ENCODE data around the gene RTP1.
"Not testable (repeated sequence)": the region's sequence is repeated elsewhere in the genome, so short reads cannot be mapped to it uniquely, and the experiment has no call there.

Gene RTP1

GRCh38 chr3:187223799-187224198 lies 26.5 kb downstream of the RTP1 start:
- H3K4me3 ChIP-seq (ENCODE audit: low read depth, low read length) = no peak overlapping the region
- TF ChIP-seq CTCF (IDR thresholded peaks at IDR 0.05; ENCODE audit: borderline replicate concordance, insufficient read depth, low read depth, low read length) = no peak

- TF ChIP-seq CTCF (IDR thresholded peaks at IDR 0.05; ENCODE audit: borderline replicate concordance, insufficient read depth, low read depth, low read length) = no peak
- no peak overlapping the region for H3K4me3 ChIP-seq (ENCODE audit: low read depth, low read length)
Measured at GRCh38 chr3:187227658-187228258, 30.5 kb downstream of the RTP1 start.

GRCh38 chr3:187228740-187229139 lies 31.5 kb downstream of the RTP1 start:
- no peak overlapping the region for H3K4me3 ChIP-seq (ENCODE audit: low read depth, low read length)
- no peak for TF ChIP-seq CTCF (IDR thresholded peaks at IDR 0.05; ENCODE audit: borderline replicate concordance, insufficient read depth, low read depth, low read length)

- TF ChIP-seq CTCF (IDR thresholded peaks at IDR 0.05; ENCODE audit: borderline replicate concordance, insufficient read depth, low read depth, low read length) = no peak
- H3K4me3 ChIP-seq (ENCODE audit: low read depth, low read length) = no peak overlapping the region
Measured at GRCh38 chr3:187230011-187230410, 32.7 kb downstream of the RTP1 start.

DNA sequence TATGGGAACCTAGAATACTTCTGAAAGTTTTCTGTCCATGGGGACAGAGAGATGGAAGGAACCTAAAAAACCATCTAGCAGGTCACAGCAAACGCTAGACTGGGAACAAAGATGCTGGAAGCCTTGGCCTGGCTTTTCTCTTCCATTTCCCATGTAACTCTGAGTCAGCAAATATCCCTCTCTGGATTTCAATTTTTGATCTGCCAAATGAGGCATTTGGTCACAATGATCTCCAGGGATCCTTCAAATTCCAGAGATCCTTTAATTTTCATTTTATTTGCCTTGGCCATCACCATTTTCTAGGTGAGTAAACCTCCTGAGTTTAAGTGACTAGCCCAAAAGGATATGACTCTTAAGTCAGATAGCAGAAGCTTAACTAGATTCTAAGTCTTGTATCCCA lies 39.7 kb downstream of the RTP1 start:
- no peak overlapping the region for H3K4me3 ChIP-seq (ENCODE audit: low read depth, low read length)
- TF ChIP-seq CTCF (IDR thresholded peaks at IDR 0.05; ENCODE audit: borderline replicate concordance, insufficient read depth, low read depth, low read length) = no peak

DNA sequence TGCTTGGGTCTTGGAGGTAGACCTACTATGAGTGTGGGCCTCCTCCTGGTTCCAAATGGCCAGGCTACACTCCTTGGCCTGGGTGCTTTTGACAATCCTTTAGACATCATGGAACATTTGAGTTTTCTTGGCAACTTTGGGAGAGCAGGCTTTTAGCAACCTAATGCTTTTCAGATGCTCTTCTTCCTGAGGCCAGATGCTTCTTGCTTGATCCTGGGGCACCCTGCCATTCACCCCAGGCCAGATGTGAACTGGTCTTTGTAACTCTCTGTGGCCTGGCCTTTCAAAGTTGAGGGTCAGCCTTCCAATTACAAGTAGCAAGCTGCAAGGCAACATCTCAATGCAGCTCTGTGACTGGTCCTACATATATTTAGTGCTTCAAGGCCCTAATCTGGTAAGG lies 40.5 kb downstream of the RTP1 start:
- no peak overlapping the region for H3K4me3 ChIP-seq (ENCODE audit: low read depth, low read length)
- no peak for TF ChIP-seq CTCF (IDR thresholded peaks at IDR 0.05; ENCODE audit: borderline replicate concordance, insufficient read depth, low read depth, low read length)

DNA sequence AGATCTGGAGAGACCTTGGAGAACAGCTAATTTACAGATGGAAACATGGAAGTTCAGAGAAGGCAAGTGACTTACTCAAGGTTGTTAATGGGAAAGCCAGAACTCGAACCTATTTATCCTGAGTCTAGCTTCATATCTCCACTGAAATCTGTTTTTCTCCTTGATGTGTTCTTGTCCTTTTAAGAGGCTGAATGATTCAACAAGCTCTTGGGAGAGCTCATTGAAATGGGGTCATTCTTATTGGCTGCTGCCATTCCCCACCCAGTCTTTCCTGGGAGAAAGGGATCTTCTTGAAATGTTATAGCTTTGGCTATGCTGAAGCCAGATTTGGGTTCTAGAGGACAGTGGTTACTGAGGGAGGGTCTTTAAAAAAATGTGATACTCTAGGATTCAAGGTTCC lies 41.0 kb downstream of the RTP1 start:
- H3K4me3 ChIP-seq (ENCODE audit: low read depth, low read length) = no peak overlapping the region
- no peak for TF ChIP-seq CTCF (IDR thresholded peaks at IDR 0.05; ENCODE audit: borderline replicate concordance, insufficient read depth, low read depth, low read length)

GRCh38 chr3:187238835-187239234 lies 41.5 kb downstream of the RTP1 start:
- not testable (repeated sequence) for H3K4me3 ChIP-seq (ENCODE audit: low read depth, low read length)

Measured in GM12875 (cell line).